ENCODE results near the gene UBA6. TPM values are rescaled to one million over a fixed set of nuclear protein-coding genes. Genes with fewer than 3 reads are reported as not detected.
A peak's percentile ranks its signal among the peaks of the same experiment; 100 is the strongest.

UBA6 gene
- polyA plus RNA-seq, 2 of the 4 experiments (the other 2 are of a cell fraction): 33.9 to 84.6 TPM

DNA sequence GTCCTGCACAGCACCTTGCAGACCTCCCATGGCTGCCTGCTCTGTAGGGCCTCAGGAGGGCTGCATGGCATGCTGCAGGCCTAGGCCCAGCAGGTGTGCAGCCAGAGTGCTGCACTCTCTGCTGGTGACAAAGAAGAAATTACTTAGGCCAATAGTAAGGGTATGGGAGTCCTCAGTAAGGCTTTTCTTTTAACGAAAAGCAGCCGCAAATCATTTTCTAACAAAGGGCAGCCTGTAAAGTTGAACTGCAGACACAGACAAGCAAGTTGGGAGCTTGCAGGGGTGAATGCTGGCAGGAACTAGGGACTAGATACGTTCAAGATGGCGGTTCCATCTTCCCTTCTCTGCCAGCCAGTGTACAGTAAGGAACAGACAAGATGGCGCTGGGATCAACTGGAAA lies 22.4 kb upstream of the UBA6 start:
- CTCF ChIA-PET: no interaction called here
- peaks cover 6% of the 10 kb centered on the region; the same call in 2 of the 3 replicates for H3K4me1 ChIP-seq
- H3K27ac ChIP-seq: no peak overlapping the region
- FAIRE-seq: no peak
- no peak overlapping the region for H3K4me2 ChIP-seq
- no peak for ATAC-seq
- WGBS (ENCODE audit: missing lambda C conversion rate): 97% methylated on average over 5 of the region's 5 CpGs
- TF ChIP-seq ZNF302 (CRISPR knock-in tag; IDR thresholded peaks at IDR 0.05) (no peak), HOXA7 (CRISPR knock-in tag; IDR thresholded peaks at IDR 0.05) (no peak), HDAC2 (IDR thresholded peaks at IDR 0.05) (no peak), MAFK (IDR thresholded peaks at IDR 0.05; ENCODE audit: partially characterized antibody) (no peak), RAD21 (conservative IDR thresholded peaks at IDR 0.05 in 1 of 2, IDR thresholded peaks at IDR 0.05 in 1 of 2) (no peak), KDM5A (IDR thresholded peaks at IDR 0.05) (no peak), HOXB5 (CRISPR knock-in tag; IDR thresholded peaks at IDR 0.05) (no peak), TFCP2L1 (CRISPR knock-in tag; IDR thresholded peaks at IDR 0.05) (no peak), ZFP36 (IDR thresholded peaks at IDR 0.05; ENCODE audit: borderline replicate concordance, partially characterized antibody) (no peak), NFE2L2 (conservative IDR thresholded peaks at IDR 0.05; ENCODE audit: low read length) (no peak), TP53 (CRISPR knock-in tag; IDR thresholded peaks at IDR 0.05) (no peak), EHMT2 (IDR thresholded peaks at IDR 0.05; ENCODE audit: low read depth) (no peak)
- TF ChIP-seq, protein P1, sequence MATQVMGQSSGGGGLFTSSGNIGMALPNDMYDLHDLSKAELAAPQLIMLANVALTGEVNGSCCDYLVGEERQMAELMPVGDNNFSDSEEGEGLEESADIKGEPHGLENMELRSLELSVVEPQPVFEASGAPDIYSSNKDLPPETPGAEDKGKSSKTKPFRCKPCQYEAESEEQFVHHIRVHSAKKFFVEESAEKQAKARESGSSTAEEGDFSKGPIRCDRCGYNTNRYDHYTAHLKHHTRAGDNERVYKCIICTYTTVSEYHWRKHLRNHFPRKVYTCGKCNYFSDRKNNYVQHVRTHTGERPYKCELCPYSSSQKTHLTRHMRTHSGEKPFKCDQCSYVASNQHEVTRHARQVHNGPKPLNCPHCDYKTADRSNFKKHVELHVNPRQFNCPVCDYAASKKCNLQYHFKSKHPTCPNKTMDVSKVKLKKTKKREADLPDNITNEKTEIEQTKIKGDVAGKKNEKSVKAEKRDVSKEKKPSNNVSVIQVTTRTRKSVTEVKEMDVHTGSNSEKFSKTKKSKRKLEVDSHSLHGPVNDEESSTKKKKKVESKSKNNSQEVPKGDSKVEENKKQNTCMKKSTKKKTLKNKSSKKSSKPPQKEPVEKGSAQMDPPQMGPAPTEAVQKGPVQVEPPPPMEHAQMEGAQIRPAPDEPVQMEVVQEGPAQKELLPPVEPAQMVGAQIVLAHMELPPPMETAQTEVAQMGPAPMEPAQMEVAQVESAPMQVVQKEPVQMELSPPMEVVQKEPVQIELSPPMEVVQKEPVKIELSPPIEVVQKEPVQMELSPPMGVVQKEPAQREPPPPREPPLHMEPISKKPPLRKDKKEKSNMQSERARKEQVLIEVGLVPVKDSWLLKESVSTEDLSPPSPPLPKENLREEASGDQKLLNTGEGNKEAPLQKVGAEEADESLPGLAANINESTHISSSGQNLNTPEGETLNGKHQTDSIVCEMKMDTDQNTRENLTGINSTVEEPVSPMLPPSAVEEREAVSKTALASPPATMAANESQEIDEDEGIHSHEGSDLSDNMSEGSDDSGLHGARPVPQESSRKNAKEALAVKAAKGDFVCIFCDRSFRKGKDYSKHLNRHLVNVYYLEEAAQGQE (IDR thresholded peaks at IDR 0.05): no peak
- TF ChIP-seq, protein P2, sequence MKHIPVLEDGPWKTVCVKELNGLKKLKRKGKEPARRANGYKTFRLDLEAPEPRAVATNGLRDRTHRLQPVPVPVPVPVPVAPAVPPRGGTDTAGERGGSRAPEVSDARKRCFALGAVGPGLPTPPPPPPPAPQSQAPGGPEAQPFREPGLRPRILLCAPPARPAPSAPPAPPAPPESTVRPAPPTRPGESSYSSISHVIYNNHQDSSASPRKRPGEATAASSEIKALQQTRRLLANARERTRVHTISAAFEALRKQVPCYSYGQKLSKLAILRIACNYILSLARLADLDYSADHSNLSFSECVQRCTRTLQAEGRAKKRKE (CRISPR knock-in tag; IDR thresholded peaks at IDR 0.05; ENCODE audit: low read depth): no peak
- TF ChIP-seq, protein P3, sequence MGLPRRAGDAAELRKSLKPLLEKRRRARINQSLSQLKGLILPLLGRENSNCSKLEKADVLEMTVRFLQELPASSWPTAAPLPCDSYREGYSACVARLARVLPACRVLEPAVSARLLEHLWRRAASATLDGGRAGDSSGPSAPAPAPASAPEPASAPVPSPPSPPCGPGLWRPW (IDR thresholded peaks at IDR 0.05): no peak
- TF ChIP-seq, protein P4, sequence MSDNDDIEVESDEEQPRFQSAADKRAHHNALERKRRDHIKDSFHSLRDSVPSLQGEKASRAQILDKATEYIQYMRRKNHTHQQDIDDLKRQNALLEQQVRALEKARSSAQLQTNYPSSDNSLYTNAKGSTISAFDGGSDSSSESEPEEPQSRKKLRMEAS (IDR thresholded peaks at IDR 0.05): no peak
- H3K4me3 ChIP-seq: no peak overlapping the region
- POLR2A ChIA-PET: no interaction called here
- no peaks in the 10 kb centered on the region for H3K9me3 ChIP-seq
- no peak for DNase-seq (ENCODE audit: low read depth in 1 of 2, low spot score in 1 of 2)

DNA sequence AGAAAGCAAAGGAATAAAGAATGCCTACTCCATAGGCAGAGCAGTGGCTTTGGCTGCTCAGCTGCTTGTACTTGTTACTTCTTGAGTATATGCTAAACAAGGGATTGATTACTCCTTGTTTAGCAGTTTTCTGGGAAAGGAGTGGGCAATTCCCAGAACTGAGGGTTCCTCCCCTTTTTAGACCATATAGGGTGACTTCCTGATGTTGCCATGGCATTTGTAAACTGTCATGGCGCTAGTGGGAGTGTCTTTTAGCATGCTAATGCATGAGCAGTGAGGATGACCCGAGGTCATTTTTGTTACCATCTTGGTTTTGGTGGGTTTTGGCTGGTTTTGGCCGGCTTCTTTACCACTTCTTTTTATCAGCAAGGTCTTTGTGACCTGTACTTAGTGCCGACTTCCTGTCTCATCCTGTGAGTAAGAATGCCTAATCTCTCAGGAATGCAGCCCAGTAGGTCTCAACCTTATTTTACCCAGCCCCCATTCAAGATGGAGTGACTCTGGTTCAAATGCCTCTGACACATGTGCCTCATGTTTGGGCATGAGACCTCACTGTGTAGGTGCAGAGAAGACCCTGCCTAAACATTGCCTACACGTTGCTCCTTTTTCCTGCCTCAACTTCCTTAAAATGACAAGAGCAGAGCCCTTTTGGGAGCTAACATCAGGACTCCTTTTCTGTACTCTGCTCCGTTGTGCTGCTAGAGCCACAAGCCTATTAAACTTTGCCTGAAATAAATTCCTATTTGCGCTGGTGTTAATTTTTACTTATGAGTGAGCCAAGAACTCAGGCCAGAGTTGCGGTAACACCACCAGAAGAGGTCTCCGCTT lies 21.0 kb upstream of the UBA6 start:
- FAIRE-seq (no peak), DNase-seq (ENCODE audit: low read depth in 1 of 2, low spot score in 1 of 2) (peak in 1 of 2 experiments; percentile 22), ATAC-seq (peak in 1 of 2 experiments; percentile 42; a peak in 2 of 6 replicates)
- 0 out of 3 replicates have a peak overlapping the region, but pooled peaks have one; percentile 10 for H3K4me2 ChIP-seq
- ChIA-PET CTCF (interaction anchor here (1.3 kb wide), 1 partner anchor 24 kb away, joined by 3 read pairs; no protein-coding TSS in a partner anchor), POLR2A (no interaction called here)
- 69% methylated on average over 9 of the region's 9 CpGs for WGBS (ENCODE audit: missing lambda C conversion rate)
- no peaks in the 10 kb centered on the region for H3K9me3 ChIP-seq
- peak overlapping the region in 1 of 2 experiments; percentile 52; a peak in 1 of 6 replicates for H3K27ac ChIP-seq
- H3K4me1 ChIP-seq: peaks cover 6% of the 10 kb centered on the region; the same call in 2 of the 3 replicates
- no peak overlapping the region for H3K4me3 ChIP-seq
- TF ChIP-seq ZNF302 (CRISPR knock-in tag; IDR thresholded peaks at IDR 0.05) (peak; percentile 94), TFCP2L1 (CRISPR knock-in tag; IDR thresholded peaks at IDR 0.05) (0 out of 2 replicates have a peak, but pooled peaks have one; percentile 48), KDM1A (IDR thresholded peaks at IDR 0.05; ENCODE audit: low read depth) (no peak), RARB (CRISPR knock-in tag; IDR thresholded peaks at IDR 0.05) (peak; percentile 80; the same call in 1 of the 2 replicates), FOSB (CRISPR knock-in tag; IDR thresholded peaks at IDR 0.05) (peak; percentile 79; the same call in 1 of the 2 replicates), FOSL2 (IDR thresholded peaks at IDR 0.05) (no peak), FOSL2 (CRISPR knock-in tag; IDR thresholded peaks at IDR 0.05) (peak; percentile 17; the same call in 1 of the 2 replicates), HOXA7 (CRISPR knock-in tag; IDR thresholded peaks at IDR 0.05) (0 out of 2 replicates have a peak, but pooled peaks have one; percentile 35), HOXB5 (CRISPR knock-in tag; IDR thresholded peaks at IDR 0.05) (peak; percentile 93), MYC (IDR thresholded peaks at IDR 0.05; ENCODE audit: borderline replicate concordance, low read length) (no peak), JUNB (IDR thresholded peaks at IDR 0.05) (no peak), NFE2L2 (conservative IDR thresholded peaks at IDR 0.05; ENCODE audit: low read length) (no peak), ZSCAN20 (CRISPR knock-in tag; IDR thresholded peaks at IDR 0.05) (peak; percentile 45; the same call in 1 of the 2 replicates), HEYL (CRISPR knock-in tag; IDR thresholded peaks at IDR 0.05) (peak; percentile 73; the same call in 1 of the 2 replicates), CHD4 (IDR thresholded peaks at IDR 0.05; ENCODE audit: borderline replicate concordance) (no peak), EHF (CRISPR knock-in tag; IDR thresholded peaks at IDR 0.05) (peak; percentile 94), HOXB13 (CRISPR knock-in tag; IDR thresholded peaks at IDR 0.05; ENCODE audit: low read depth) (peak; percentile 96), NR3C1 (IDR thresholded peaks at IDR 0.05) (no peak), FOXS1 (CRISPR knock-in tag; IDR thresholded peaks at IDR 0.05) (peak; percentile 93; the same call in 1 of the 2 replicates), NPAS2 (CRISPR knock-in tag; IDR thresholded peaks at IDR 0.05; ENCODE audit: borderline replicate concordance) (no peak)
- TF ChIP-seq, protein P2 (CRISPR knock-in tag; IDR thresholded peaks at IDR 0.05; ENCODE audit: low read depth): peak; percentile 99
